Thoracic aorta (tissue), 2 donors: ENCODE measurements around the gene NAALADL2. TPM values are rescaled to one million over a fixed set of nuclear protein-coding genes. Genes with fewer than 3 reads are reported as not detected.
"Not testable (repeated sequence)": the region's sequence is repeated elsewhere in the genome, so short reads cannot be mapped to it uniquely, and the experiment has no call there.

ENCODE experiments used
- ATAC-seq: fragments of 150-250 bp; one replicate; pipeline ENCODE4 v1.8.0; 2017; ENCODE audit warnings: low read depth; ENCODE audit not compliant: insufficient number of reproducible peaks, low FRiP score
- DNase-seq: peaks from one replicate; pipeline ENCODE4 v3.0.0-alpha.2; 2020; ENCODE audit warnings: low spot score
- H3K27ac ChIP-seq, 2 donors: fragments of 200-600 bp; sonication (generic); 1 replicate in 1 of 2; 2 replicates in 1 of 2; pipeline ENCODE4 v1.5.1; 2016; ENCODE audit warnings: mild to moderate bottlenecking in 2 of 2, moderate library complexity in 2 of 2
- H3K27me3 ChIP-seq: fragments of 200-600 bp; sonication (generic); replicated peaks from 2 replicates; pipeline ENCODE4 v1.6.0; 2016; ENCODE audit warnings: mild to moderate bottlenecking; ENCODE audit not compliant: insufficient read depth
- H3K36me3 ChIP-seq: fragments of 200-600 bp; sonication (generic); one replicate; pipeline ENCODE4 v1.5.1; 2016
- H3K4me1 ChIP-seq, 2 donors: fragments of 200-600 bp; sonication (generic); 1 replicate in 1 of 2; 2 replicates in 1 of 2; pipeline versions ENCODE4 v1.5.1 to v1.6.0; 2016; ENCODE audit warnings: low read depth in 2 of 2, mild to moderate bottlenecking in 1 of 2; ENCODE audit not compliant: control insufficient read depth in 1 of 2
- H3K4me3 ChIP-seq: fragments of 200-600 bp; sonication (generic); 2 replicates; pipeline ENCODE4 v1.5.1; 2016; ENCODE audit warnings: mild to moderate bottlenecking
- H3K9me3 ChIP-seq: fragments of 200-600 bp; sonication (generic); 2 replicates; pipeline ENCODE4 v1.5.1; 2016
- total RNA-seq, 2 donors: library from RNA; depleted of rRNA; stranded (reverse); fragments of >200 nt; gene quantifications; one replicate each; pipeline versions ENCODE4 v1.1.0 to v1.2.3, GENCODE V29; 2016
- TF ChIP-seq, protein P1 (sequence below): fragments of 200-600 bp; sonication (generic); IDR thresholded peaks from one replicate; pipeline ENCODE4 v1.5.1; 2019; ENCODE audit warnings: antibody characterized with exemption

NAALADL2 gene
- total RNA-seq, 2 donors from 2014 or later: 12.9 to 21.0 TPM

- Histone ChIP-seq H3K27ac (no peak overlapping the region), H3K9me3 (no peaks in the 10 kb centered on the region), H3K4me3 (no peak overlapping the region), H3K27me3 (no peaks in the 10 kb centered on the region), H3K36me3 (no peaks in the 10 kb centered on the region), H3K4me1 (no peaks in the 10 kb centered on the region)
- TF ChIP-seq, protein P1, sequence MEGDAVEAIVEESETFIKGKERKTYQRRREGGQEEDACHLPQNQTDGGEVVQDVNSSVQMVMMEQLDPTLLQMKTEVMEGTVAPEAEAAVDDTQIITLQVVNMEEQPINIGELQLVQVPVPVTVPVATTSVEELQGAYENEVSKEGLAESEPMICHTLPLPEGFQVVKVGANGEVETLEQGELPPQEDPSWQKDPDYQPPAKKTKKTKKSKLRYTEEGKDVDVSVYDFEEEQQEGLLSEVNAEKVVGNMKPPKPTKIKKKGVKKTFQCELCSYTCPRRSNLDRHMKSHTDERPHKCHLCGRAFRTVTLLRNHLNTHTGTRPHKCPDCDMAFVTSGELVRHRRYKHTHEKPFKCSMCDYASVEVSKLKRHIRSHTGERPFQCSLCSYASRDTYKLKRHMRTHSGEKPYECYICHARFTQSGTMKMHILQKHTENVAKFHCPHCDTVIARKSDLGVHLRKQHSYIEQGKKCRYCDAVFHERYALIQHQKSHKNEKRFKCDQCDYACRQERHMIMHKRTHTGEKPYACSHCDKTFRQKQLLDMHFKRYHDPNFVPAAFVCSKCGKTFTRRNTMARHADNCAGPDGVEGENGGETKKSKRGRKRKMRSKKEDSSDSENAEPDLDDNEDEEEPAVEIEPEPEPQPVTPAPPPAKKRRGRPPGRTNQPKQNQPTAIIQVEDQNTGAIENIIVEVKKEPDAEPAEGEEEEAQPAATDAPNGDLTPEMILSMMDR: no peak
- ATAC-seq: no peak
- DNase-seq: no peak
Measured at GRCh38 chr3:175421902-175422301, 562.8 kb downstream of the NAALADL2 start.

GRCh38 chr3:175422744-175423143 is 563.6 kb downstream of the NAALADL2 start:
- Histone ChIP-seq H3K36me3 (no peaks in the 10 kb centered on the region), H3K9me3 (no peaks in the 10 kb centered on the region), H3K4me3 (no peak overlapping the region), H3K27ac (no peak overlapping the region), H3K27me3 (no peaks in the 10 kb centered on the region), H3K4me1 (no peaks in the 10 kb centered on the region)
- ATAC-seq (no peak), DNase-seq (no peak)
- TF ChIP-seq, protein P1: no peak

GRCh38 chr3:175423848-175424247 is 564.7 kb downstream of the NAALADL2 start:
- H3K27ac ChIP-seq, H3K4me1 ChIP-seq, H3K4me3 ChIP-seq, H3K36me3 ChIP-seq, ATAC-seq, H3K9me3 ChIP-seq, DNase-seq, H3K27me3 ChIP-seq: not testable (repeated sequence)

DNA sequence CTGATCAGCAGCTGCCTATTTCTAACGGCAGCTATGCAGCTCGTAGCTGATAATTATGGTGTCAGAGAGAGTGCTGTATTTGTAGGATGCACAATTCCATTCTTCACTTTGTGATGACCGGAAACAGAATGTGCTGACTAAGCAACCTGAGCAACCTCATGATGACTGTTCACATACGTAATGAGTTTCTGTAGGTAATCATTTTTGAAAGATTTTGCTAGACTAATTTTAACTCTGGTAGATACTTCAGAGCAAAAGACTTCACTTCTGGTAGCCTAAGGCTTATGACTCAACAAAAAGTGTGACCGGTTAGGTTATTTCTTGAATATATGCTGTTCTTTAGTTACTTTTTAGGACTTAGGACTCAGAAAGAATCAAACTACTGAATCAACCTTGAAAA is 567.7 kb downstream of the NAALADL2 start:
- no peak for DNase-seq

DNA sequence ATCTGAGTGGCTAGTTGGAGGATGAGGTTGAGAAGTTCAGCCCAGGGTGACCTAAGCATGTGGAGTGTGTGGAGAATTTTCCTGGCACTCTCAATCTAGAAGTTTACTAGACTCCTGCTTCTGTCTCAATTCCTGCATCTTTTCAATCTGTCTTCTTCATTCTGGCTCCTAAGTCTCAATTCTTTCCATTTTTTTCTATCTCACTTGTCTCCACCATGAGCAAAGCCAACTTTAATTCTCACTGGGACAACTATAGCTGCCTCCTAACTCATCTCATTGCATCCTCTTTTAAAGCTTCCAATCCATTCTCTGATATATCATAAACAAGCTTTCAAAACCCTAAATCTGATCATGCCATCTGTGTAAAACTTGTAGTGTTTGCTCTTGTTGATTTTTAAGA is 569.3 kb downstream of the NAALADL2 start:
- DNase-seq (no peak), ATAC-seq (no peak)
- Histone ChIP-seq H3K4me1 (peaks cover 15 to 30% of the 10 kb centered on the region in 2 donors), H3K4me3 (no peak overlapping the region), H3K27me3 (no peaks in the 10 kb centered on the region), H3K27ac (no peak overlapping the region), H3K9me3 (no peaks in the 10 kb centered on the region), H3K36me3 (no peaks in the 10 kb centered on the region)
- TF ChIP-seq, protein P1: no peak

More for the DNA sequence above, 567.7 kb downstream of the NAALADL2 start:
- no peaks in the 10 kb centered on the region for H3K9me3 ChIP-seq
- no peak overlapping the region for H3K27ac ChIP-seq
- no peaks in the 10 kb centered on the region for H3K27me3 ChIP-seq
- peaks cover 6 to 13% of the 10 kb centered on the region in 2 donors for H3K4me1 ChIP-seq
- TF ChIP-seq, protein P1: no peak
- no peaks in the 10 kb centered on the region for H3K36me3 ChIP-seq
- H3K4me3 ChIP-seq: no peak overlapping the region
- no peak for ATAC-seq

- no peak for ATAC-seq
- Histone ChIP-seq H3K9me3 (no peaks in the 10 kb centered on the region), H3K4me1 (peaks cover 15 to 30% of the 10 kb centered on the region in 2 donors), H3K4me3 (peak overlapping the region; percentile 22), H3K36me3 (no peaks in the 10 kb centered on the region), H3K27ac (no peak overlapping the region), H3K27me3 (no peaks in the 10 kb centered on the region)
- no peak for DNase-seq
- TF ChIP-seq, protein P1: no peak
Measured at GRCh38 chr3:175430983-175431773, 572.0 kb downstream of the NAALADL2 start.
